H9 (cell line): ENCODE results near the gene MRPL27. TPM values are rescaled to one million over a fixed set of nuclear protein-coding genes. Genes with fewer than 3 reads are reported as not detected.

Source experiments
- DNase-seq: peaks from one replicate; pipeline ENCODE4 v3.0.0-alpha.2; 2017
- H2AFZ ChIP-seq: one replicate; pipeline ENCODE4 v1.6.1; 2013; ENCODE audit warnings: mild to moderate bottlenecking, low read length, control low read depth, moderate library complexity
- H2AK5ac ChIP-seq: 2 replicates; pipeline ENCODE4 v1.6.1; 2013; ENCODE audit warnings: low read length, control low read depth, mixed read lengths; ENCODE audit not compliant: insufficient read length
- H2BK120ac ChIP-seq: one replicate; pipeline ENCODE4 v1.6.1; 2013; ENCODE audit warnings: low read depth, mild to moderate bottlenecking, low read length, control low read depth, inconsistent platforms; ENCODE audit not compliant: poor library complexity, severe bottlenecking
- H2BK12ac ChIP-seq: 2 replicates; pipeline ENCODE4 v1.6.1; 2013; ENCODE audit warnings: low read length, control low read depth, mixed read lengths, low read depth; ENCODE audit not compliant: insufficient read length
- H2BK15ac ChIP-seq: 2 replicates; pipeline ENCODE4 v1.6.1; 2013; ENCODE audit warnings: low read depth, low read length, control low read depth
- H2BK20ac ChIP-seq: one replicate; pipeline ENCODE4 v1.6.1; 2013; ENCODE audit warnings: low read depth, mild to moderate bottlenecking, low read length, control low read depth, inconsistent platforms; ENCODE audit not compliant: poor library complexity, severe bottlenecking
- H2BK5ac ChIP-seq: 2 replicates; pipeline ENCODE4 v1.6.1; 2013; ENCODE audit warnings: low read length, control low read depth, mixed read lengths; ENCODE audit not compliant: insufficient read length
- H3K14ac ChIP-seq: 2 replicates; pipeline ENCODE4 v1.6.1; 2013; ENCODE audit warnings: low read length, control low read depth; ENCODE audit not compliant: insufficient read depth
- H3K18ac ChIP-seq: 2 replicates; pipeline ENCODE4 v1.6.1; 2013; ENCODE audit warnings: low read depth, mild to moderate bottlenecking, mixed read lengths, low read length, control low read depth; ENCODE audit not compliant: insufficient read length
- H3K23ac ChIP-seq: 2 replicates; pipeline ENCODE4 v1.6.1; 2013; ENCODE audit warnings: low read length, control low read depth, mixed read lengths, low read depth; ENCODE audit not compliant: insufficient read length
- H3K23me2 ChIP-seq: 2 replicates; pipeline ENCODE4 v1.6.1; 2013; ENCODE audit warnings: low read depth, mild to moderate bottlenecking, mixed read lengths, low read length, control low read depth; ENCODE audit not compliant: insufficient read length, poor library complexity, severe bottlenecking
- H3K27ac ChIP-seq: 2 replicates; pipeline ENCODE4 v1.5.1; 2013; ENCODE audit warnings: low read length, control low read depth, mixed read lengths, low read depth; ENCODE audit not compliant: insufficient read length
- H3K27me3 ChIP-seq: 2 replicates; pipeline ENCODE4 v1.6.1; 2013; ENCODE audit warnings: low read length, control low read depth, inconsistent platforms; ENCODE audit not compliant: insufficient read depth
- H3K4ac ChIP-seq: 2 replicates; pipeline ENCODE4 v1.6.1; 2013; ENCODE audit warnings: low read depth, mild to moderate bottlenecking, control low read depth, inconsistent platforms, low read length, moderate library complexity
- H3K4me1 ChIP-seq: 2 replicates; pipeline ENCODE4 v1.6.1; 2013; ENCODE audit warnings: low read length, control low read depth, inconsistent platforms; ENCODE audit not compliant: insufficient read depth
- H3K4me2 ChIP-seq: 2 replicates; pipeline ENCODE4 v1.6.1; 2013; ENCODE audit warnings: low read length, control low read depth, mixed read lengths; ENCODE audit not compliant: insufficient read length, insufficient read depth
- H3K56ac ChIP-seq: 2 replicates; pipeline ENCODE4 v1.6.1; 2013; ENCODE audit warnings: low read depth, mild to moderate bottlenecking, mixed read lengths, low read length, control low read depth; ENCODE audit not compliant: insufficient read length
- H3K79me1 ChIP-seq: 2 replicates; pipeline ENCODE4 v1.6.1; 2013; ENCODE audit warnings: low read depth, mild to moderate bottlenecking, moderate library complexity, low read length, control low read depth, inconsistent platforms; ENCODE audit not compliant: insufficient read depth, poor library complexity, severe bottlenecking
- H3K79me2 ChIP-seq: 2 replicates; pipeline ENCODE4 v1.6.1; 2013; ENCODE audit warnings: low read length, control low read depth, inconsistent platforms; ENCODE audit not compliant: insufficient read depth
- H3K9ac ChIP-seq: 2 replicates; pipeline ENCODE4 v1.6.1; 2013; ENCODE audit warnings: low read length, control low read depth, mixed read lengths; ENCODE audit not compliant: insufficient read length; ENCODE audit errors: extremely low read depth
- H3K9me3 ChIP-seq: one replicate; pipeline ENCODE4 v1.6.1; 2013; ENCODE audit warnings: low read depth, low read length, inconsistent platforms; ENCODE audit not compliant: control insufficient read depth
- H3T11ph ChIP-seq: one replicate; pipeline ENCODE4 v1.6.1; 2013; ENCODE audit warnings: mild to moderate bottlenecking, low read length, control low read depth, inconsistent platforms
- H4K20me1 ChIP-seq: one replicate; pipeline ENCODE4 v1.6.1; 2013; ENCODE audit not compliant: control insufficient read depth, insufficient read length, insufficient read depth
- H4K5ac ChIP-seq: 2 replicates; pipeline ENCODE4 v1.6.1; 2013; ENCODE audit warnings: low read depth, mild to moderate bottlenecking, mixed read lengths, low read length, control low read depth; ENCODE audit not compliant: insufficient read length
- H4K8ac ChIP-seq: replicated peaks from 2 replicates; pipeline ENCODE4 v1.6.1; 2013; ENCODE audit warnings: low read length, control low read depth, mixed read lengths, low read depth; ENCODE audit not compliant: insufficient read length
- H4K91ac ChIP-seq: 2 replicates; pipeline ENCODE4 v1.6.1; 2013; ENCODE audit warnings: low read depth, mild to moderate bottlenecking, moderate library complexity, mixed read lengths, low read length, control low read depth; ENCODE audit not compliant: insufficient read length
- H3K27ac Mint-ChIP-seq, 3 experiments: 2 replicates in 2 of 3; 3 replicates in 1 of 3; pipeline ENCODE4 v1.8.0; 2020 to 2021; ENCODE audit warnings: mixed read lengths in 3 of 3, mild to moderate bottlenecking in 1 of 3, moderate library complexity in 1 of 3
- H3K27me3 Mint-ChIP-seq: 2 replicates; pipeline ENCODE4 v1.8.0; 2021; ENCODE audit warnings: low read depth, mild to moderate bottlenecking, moderate library complexity, mixed read lengths
- H3K36me3 Mint-ChIP-seq, 3 experiments: 2 replicates in 2 of 3; 3 replicates in 1 of 3; pipeline ENCODE4 v1.8.0; 2020 to 2021; ENCODE audit warnings: low read depth in 3 of 3, mixed read lengths in 3 of 3; ENCODE audit not compliant: insufficient read depth in 1 of 3
- H3K4me1 Mint-ChIP-seq, 2 experiments: 2 replicates each; pipeline ENCODE4 v1.8.0; 2020; ENCODE audit warnings: mixed read lengths in 2 of 2
- H3K4me3 Mint-ChIP-seq, 2 experiments: 2 replicates in 1 of 2; 3 replicates in 1 of 2; pipeline ENCODE4 v1.8.0; 2020 to 2021; ENCODE audit warnings: mild to moderate bottlenecking in 2 of 2, mixed read lengths in 2 of 2, moderate library complexity in 1 of 2
- H3K9me3 Mint-ChIP-seq, 2 experiments: 2 replicates in 1 of 2; 3 replicates in 1 of 2; pipeline ENCODE4 v1.8.0; 2020; ENCODE audit warnings: mild to moderate bottlenecking in 2 of 2, mixed read lengths in 2 of 2, moderate library complexity in 1 of 2
- WGBS: extraction: QIAGEN DNeasy Blood & Tissue Kit; methylation state at CpG from one replicate; pipeline ENCODE4 v1.1.7; 2013; ENCODE audit warnings: missing lambda C conversion rate, low lambda C conversion rate, mixed read lengths; ENCODE audit not compliant: insufficient read length; ENCODE audit errors: extremely low coverage; 5-methylcytosine and 5-hydroxymethylcytosine counted together
- total RNA-seq: library from RNA; stranded (reverse); gene quantifications from 2 replicates; pipeline ENCODE4 v1.2.1, GENCODE V29; 2021
- TF ChIP-seq, protein P1 (sequence below): fragments of 200-600 bp; sonication (generic); conservative IDR thresholded peaks from 3 replicates; pipeline ENCODE4 v1.8.0; 2021; ENCODE audit warnings: antibody characterized with exemption, mild to moderate bottlenecking

The MRPL27 gene
- total RNA-seq, 1 experiment from 2014 or later, result 85.9 TPM

DNA sequence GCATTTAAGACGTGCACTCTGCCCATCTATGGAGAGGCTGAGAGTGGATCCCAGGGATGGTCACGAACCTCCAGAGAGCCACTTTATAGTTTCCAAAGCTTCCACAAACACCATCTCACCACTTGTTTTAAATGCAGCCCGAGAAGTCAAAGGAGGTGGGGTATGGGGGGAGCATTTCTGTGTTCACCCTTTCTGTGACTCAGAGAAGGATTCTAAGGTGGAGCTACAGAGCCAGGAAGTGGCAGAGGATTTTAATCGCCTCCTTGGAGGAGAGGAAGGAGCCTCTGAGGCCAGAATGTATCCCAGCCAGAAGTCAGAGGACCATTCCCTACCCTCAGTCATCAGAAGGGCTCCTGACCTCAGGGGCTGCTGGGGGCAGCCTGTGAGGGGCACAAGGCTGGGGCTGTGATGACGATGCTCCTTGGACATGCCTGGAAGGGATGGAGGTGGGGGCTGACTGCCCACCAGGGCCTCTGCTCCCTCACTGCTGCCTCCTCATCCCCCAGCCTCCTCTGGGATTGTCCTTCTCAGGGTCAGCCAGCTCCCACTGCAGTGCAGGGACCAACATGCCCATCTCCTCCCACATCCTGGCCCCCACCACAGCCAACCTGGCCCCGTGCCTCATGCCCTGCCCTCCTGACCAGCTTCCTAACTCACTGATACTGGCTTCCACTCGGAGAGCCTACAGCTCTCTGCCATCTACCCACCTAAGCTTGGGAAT, 24.3 kb downstream of the MRPL27 start:
- H3K79me2 ChIP-seq, result no peaks in the 10 kb centered on the region
- H2BK12ac ChIP-seq, result no peak overlapping the region
- no peak overlapping the region for H3K9ac ChIP-seq
- H3K36me3 Mint-ChIP-seq, result peaks cover 9 to 14% (median 11%) of the 10 kb centered on the region in 3 experiments; a peak in 5 of 7 replicates
- H3T11ph ChIP-seq, result no peak overlapping the region
- H3K4me1 Mint-ChIP-seq, result peaks cover 27 to 30% of the 10 kb centered on the region in 2 experiments
- H3K4me3 Mint-ChIP-seq, result peak overlapping the region in 1 of 2 experiments; percentile 43; a peak in 2 of 5 replicates
- H2BK120ac ChIP-seq, result no peak overlapping the region
- DNase-seq, result peak; percentile 23
- no peak overlapping the region; the same call in 1 of the 2 replicates for H3K14ac ChIP-seq
- no CpG with 5 or more reads among the region's 7 CpGs for WGBS
- no peak overlapping the region for H2BK20ac ChIP-seq
- H2AFZ ChIP-seq, result no peak overlapping the region
- no peak overlapping the region for H4K5ac ChIP-seq
- peak overlapping the region in 1 of 3 experiments; percentile 10; a peak in 1 of 7 replicates for H3K27ac Mint-ChIP-seq
- H3K9me3 Mint-ChIP-seq, result no peaks in the 10 kb centered on the region; a peak in 1 of 5 replicates
- no peak overlapping the region for H4K91ac ChIP-seq
- no peak overlapping the region for H3K4ac ChIP-seq
- H3K79me1 ChIP-seq, result no peaks in the 10 kb centered on the region
- no peak overlapping the region for H2BK5ac ChIP-seq
- H3K23ac ChIP-seq, result no peak overlapping the region
- H3K9me3 ChIP-seq, result no peaks in the 10 kb centered on the region
- peaks cover 2% of the 10 kb centered on the region; the same call in 1 of the 2 replicates for H3K4me1 ChIP-seq
- no peak overlapping the region for H3K56ac ChIP-seq
- H3K27me3 Mint-ChIP-seq, result peaks cover 15% of the 10 kb centered on the region
- H4K8ac ChIP-seq, result no peak overlapping the region
- no peaks in the 10 kb centered on the region for H4K20me1 ChIP-seq
- H3K18ac ChIP-seq, result no peak overlapping the region
- no peak overlapping the region for H2BK15ac ChIP-seq
- no peaks in the 10 kb centered on the region; the same call in 1 of the 2 replicates for H3K27me3 ChIP-seq
- H3K23me2 ChIP-seq, result peaks cover 9% of the 10 kb centered on the region
- TF ChIP-seq, protein P1, sequence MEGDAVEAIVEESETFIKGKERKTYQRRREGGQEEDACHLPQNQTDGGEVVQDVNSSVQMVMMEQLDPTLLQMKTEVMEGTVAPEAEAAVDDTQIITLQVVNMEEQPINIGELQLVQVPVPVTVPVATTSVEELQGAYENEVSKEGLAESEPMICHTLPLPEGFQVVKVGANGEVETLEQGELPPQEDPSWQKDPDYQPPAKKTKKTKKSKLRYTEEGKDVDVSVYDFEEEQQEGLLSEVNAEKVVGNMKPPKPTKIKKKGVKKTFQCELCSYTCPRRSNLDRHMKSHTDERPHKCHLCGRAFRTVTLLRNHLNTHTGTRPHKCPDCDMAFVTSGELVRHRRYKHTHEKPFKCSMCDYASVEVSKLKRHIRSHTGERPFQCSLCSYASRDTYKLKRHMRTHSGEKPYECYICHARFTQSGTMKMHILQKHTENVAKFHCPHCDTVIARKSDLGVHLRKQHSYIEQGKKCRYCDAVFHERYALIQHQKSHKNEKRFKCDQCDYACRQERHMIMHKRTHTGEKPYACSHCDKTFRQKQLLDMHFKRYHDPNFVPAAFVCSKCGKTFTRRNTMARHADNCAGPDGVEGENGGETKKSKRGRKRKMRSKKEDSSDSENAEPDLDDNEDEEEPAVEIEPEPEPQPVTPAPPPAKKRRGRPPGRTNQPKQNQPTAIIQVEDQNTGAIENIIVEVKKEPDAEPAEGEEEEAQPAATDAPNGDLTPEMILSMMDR, result no peak
- H2AK5ac ChIP-seq, result no peak overlapping the region
- H3K27ac ChIP-seq, result no peak overlapping the region
- H3K4me2 ChIP-seq, result no peak overlapping the region
